ENCODE measurements around the gene HSD17B8.

Gene HSD17B8

DNA sequence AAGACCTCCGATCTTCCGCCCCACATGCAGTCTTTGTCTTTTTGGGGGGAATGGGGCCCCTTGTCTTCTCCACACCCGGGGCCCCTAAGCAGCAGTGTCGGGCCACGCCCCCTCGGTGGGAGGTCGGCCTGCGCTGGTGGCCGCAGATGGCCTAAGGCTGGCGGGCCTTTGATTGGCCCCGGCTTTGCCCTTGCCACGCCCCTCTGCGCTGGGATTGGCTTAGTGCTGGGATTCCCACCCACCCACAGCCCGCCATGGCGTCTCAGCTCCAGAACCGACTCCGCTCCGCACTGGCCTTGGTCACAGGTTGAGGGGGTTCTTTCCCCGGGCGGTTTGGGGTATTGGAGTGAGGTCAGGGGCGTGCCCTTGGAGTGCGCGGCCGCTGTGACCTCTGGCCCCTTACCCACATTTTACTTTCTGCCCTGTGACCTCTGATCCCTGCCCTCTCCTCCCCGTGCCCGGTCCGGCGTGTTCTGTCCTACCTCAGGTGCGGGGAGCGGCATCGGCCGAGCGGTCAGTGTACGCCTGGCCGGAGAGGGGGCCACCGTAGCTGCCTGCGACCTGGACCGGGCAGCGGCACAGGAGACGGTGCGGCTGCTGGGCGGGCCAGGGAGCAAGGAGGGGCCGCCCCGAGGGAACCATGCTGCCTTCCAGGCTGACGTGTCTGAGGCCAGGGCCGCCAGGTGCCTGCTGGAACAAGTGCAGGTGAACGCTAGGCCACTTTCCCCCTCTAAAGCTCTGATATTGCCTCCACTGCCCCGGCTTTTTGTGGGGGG is at the start of gene HSD17B8:
Gene HSD17B8, plus strand, starts transcription at position 241 of the 776 bp plus-strand sequence. Its CDS starts 14 bp downstream, at position 255.
- Mint-ChIP-seq H3K27me3 (ENCODE audit: low read depth) (no peaks in the 10 kb centered on the region), H3K4me3 (peak within 1 kb of the TSS; percentile 99), H3K9me3 (no peaks in the 10 kb centered on the region), H3K4me1 (ENCODE audit: low read depth) (peaks cover 60% of the 10 kb centered on the region), H3K27ac (peak within 1 kb of the TSS; percentile 90), H3K36me3 (ENCODE audit: low read depth) (peaks cover 35% of the 10 kb centered on the region)

DNA sequence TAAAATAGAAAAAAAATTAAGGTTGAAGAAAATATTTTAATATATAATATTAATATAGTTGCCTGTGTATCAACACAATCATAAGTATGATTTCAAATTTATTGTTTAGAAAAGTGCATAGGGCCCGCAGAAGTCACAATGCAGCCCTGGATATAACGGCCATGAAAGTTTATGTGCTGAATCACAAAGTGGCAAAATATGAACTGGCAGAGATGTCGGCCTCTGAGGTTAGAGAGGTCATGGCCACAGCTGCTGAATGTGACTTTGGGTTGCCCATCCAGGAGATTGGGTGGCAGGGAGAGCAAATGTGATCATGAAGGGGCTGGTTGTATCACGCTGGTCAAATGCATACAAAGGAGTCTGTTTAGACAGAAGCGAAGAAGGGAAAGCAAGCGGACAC is 47.9 kb upstream of the HSD17B8 start:
- Mint-ChIP-seq H3K27me3 (ENCODE audit: low read depth) (peaks cover 20% of the 10 kb centered on the region), H3K9me3 (peaks cover 11% of the 10 kb centered on the region), H3K36me3 (ENCODE audit: low read depth) (peaks cover 1% of the 10 kb centered on the region), H3K27ac (no peak overlapping the region), H3K4me3 (no peak overlapping the region), H3K4me1 (ENCODE audit: low read depth) (peaks cover 7% of the 10 kb centered on the region)

GRCh38 chr6:33156964-33157363 is 47.5 kb upstream of the HSD17B8 start:
- peaks cover 8% of the 10 kb centered on the region for H3K4me1 Mint-ChIP-seq (ENCODE audit: low read depth)

DNA sequence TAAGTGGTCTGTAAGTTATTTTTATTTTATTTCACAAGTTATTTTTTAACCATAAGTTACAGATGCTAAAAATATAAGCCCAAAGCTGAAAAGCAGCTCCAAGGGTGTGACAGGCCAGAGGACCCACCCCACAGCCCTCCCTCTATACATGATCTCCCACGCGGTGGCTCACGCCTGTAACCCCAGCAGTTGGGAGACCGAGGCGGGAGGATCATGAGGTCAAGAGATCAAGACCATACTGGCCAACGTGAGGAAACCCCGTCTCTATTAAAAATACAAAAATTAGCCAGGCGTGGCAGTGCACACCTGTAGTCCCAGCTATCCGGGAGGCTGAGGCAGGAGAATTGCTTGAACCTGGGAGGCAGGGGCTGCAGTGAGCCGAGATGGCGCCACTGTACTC is 44.4 kb upstream of the HSD17B8 start:
- H3K9me3 Mint-ChIP-seq: no peaks in the 10 kb centered on the region
- H3K36me3 Mint-ChIP-seq (ENCODE audit: low read depth): no peaks in the 10 kb centered on the region
- H3K27me3 Mint-ChIP-seq (ENCODE audit: low read depth): no peaks in the 10 kb centered on the region
- no peak overlapping the region for H3K4me3 Mint-ChIP-seq
- H3K4me1 Mint-ChIP-seq (ENCODE audit: low read depth): peaks cover 8% of the 10 kb centered on the region
- no peak overlapping the region for H3K27ac Mint-ChIP-seq

More at GRCh38 chr6:33156964-33157363, 47.5 kb upstream of the HSD17B8 start:
- H3K9me3 Mint-ChIP-seq: peaks cover 7% of the 10 kb centered on the region
- no peak overlapping the region for H3K27ac Mint-ChIP-seq
- H3K27me3 Mint-ChIP-seq (ENCODE audit: low read depth): peaks cover 17% of the 10 kb centered on the region
- H3K4me3 Mint-ChIP-seq: no peak overlapping the region
- H3K36me3 Mint-ChIP-seq (ENCODE audit: low read depth): peaks cover 1% of the 10 kb centered on the region

DNA sequence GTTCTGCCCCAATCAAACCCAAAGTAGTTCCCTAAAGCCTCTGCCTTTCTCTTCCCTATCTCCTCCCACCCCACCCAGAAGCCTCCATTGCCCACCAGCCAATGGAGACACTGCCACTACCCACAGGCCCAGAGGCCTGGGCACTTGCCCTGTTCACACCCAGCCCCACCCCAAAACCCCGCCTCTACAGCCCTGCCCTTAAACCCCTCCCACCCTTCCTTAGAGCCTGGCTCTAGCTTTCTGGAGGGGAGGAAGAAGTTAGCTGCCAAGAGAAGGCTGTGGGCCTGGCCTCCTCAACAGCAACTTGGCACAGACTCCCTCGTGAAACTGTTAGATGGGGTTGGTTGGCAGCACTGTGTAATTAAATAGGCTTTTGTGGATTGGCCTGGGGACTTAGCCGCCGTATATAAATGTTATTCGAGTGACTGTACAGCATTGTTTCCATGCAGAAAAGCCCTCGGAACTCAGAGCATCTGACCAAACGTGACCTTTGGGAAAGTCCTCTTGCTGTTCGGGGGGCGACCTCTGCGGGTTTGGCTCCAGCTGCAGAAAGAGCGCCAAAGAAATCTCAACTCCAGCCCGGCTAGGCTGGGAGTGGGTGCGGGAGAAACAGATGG is 43.6 kb upstream of the HSD17B8 start:
- no peak overlapping the region for H3K27ac Mint-ChIP-seq
- H3K36me3 Mint-ChIP-seq (ENCODE audit: low read depth): no peaks in the 10 kb centered on the region
- H3K27me3 Mint-ChIP-seq (ENCODE audit: low read depth): no peaks in the 10 kb centered on the region
- peaks cover 8% of the 10 kb centered on the region for H3K4me1 Mint-ChIP-seq (ENCODE audit: low read depth)
- peak overlapping the region; percentile 85 for H3K4me3 Mint-ChIP-seq
- no peaks in the 10 kb centered on the region for H3K9me3 Mint-ChIP-seq

DNA sequence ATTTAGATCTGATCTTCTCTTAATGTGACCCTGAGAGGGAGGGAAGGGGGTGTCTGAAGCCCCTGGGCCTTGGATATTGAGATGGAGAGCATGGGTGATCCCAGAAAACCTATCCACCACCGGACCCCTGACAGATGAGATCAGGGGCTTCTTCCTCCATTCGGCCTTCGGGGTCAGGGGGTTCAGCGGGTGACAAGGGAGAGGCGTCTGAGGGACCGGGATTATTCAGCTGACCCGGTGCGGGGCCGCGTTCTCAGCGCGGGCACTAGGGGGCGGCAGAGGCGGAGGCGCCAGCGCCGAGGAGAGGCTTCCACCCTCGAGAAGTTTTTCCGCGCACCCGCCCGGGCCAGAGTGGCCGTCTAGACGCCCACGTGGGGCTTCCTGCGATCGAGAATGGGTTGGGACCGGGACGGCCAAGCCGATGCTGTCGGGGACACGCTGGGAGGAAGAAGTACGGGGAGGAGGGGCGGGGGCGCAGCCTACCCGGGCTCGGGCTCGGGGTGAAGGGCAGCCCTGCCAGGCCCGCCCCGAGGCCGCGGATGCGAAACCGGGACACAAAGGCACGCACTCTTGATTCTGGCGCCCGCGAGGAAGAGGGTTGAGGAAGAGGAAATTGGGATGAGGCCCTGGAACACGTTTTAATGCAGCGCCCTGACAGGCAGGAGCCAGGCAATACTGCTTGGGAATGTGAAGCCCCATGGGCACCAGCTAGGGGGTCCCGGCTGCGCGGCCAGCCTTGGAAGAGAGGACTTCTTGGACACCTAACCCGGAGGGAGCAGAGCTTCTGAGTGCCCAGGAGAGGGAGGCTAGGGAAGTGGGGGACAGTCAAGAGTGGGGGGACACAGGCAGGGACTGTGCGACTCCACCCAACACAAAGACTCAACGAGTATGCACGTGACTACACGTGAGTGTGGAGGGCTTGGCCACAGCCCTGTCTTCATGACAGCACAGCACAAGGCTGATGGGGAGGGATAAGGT is 42.8 kb upstream of the HSD17B8 start:
- Mint-ChIP-seq H3K27me3 (ENCODE audit: low read depth) (no peaks in the 10 kb centered on the region), H3K27ac (peak overlapping the region; percentile 49), H3K9me3 (no peaks in the 10 kb centered on the region), H3K4me3 (peak overlapping the region; percentile 85), H3K36me3 (ENCODE audit: low read depth) (no peaks in the 10 kb centered on the region), H3K4me1 (ENCODE audit: low read depth) (peaks cover 8% of the 10 kb centered on the region)

GRCh38 chr6:33163540-33163939 is 40.9 kb upstream of the HSD17B8 start:
- Mint-ChIP-seq H3K36me3 (ENCODE audit: low read depth) (no peaks in the 10 kb centered on the region), H3K4me1 (ENCODE audit: low read depth) (peaks cover 8% of the 10 kb centered on the region), H3K4me3 (no peak overlapping the region), H3K9me3 (no peaks in the 10 kb centered on the region), H3K27ac (no peak overlapping the region), H3K27me3 (ENCODE audit: low read depth) (no peaks in the 10 kb centered on the region)

DNA sequence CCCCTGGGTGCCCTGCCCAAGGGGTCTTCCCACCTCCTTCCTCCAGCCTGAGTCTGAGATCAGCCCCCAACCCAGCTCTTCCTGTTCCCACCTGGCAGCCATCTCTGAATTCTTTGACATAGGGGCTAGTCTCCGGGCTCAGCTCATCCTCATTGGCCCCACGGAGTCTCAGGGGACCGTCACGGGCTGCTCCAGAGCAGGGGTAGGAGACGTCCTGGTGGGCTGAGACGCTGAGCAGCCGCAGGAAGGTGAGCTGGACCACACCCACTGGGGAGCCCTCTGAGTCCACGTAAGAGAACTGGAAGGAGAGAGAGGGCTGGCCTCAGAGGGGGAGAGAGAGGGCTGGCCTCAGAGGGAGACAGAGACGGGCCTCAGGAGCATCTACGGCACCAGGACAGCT is 40.3 kb upstream of the HSD17B8 start:
- no peak overlapping the region for H3K4me3 Mint-ChIP-seq
- no peaks in the 10 kb centered on the region for H3K27me3 Mint-ChIP-seq (ENCODE audit: low read depth)
- H3K9me3 Mint-ChIP-seq: no peaks in the 10 kb centered on the region
- peaks cover 8% of the 10 kb centered on the region for H3K4me1 Mint-ChIP-seq (ENCODE audit: low read depth)
- H3K27ac Mint-ChIP-seq: no peak overlapping the region
- no peaks in the 10 kb centered on the region for H3K36me3 Mint-ChIP-seq (ENCODE audit: low read depth)

- no peaks in the 10 kb centered on the region for H3K9me3 Mint-ChIP-seq
- no peak overlapping the region for H3K27ac Mint-ChIP-seq
- no peaks in the 10 kb centered on the region for H3K27me3 Mint-ChIP-seq (ENCODE audit: low read depth)
- no peaks in the 10 kb centered on the region for H3K36me3 Mint-ChIP-seq (ENCODE audit: low read depth)
- H3K4me1 Mint-ChIP-seq (ENCODE audit: low read depth): peaks cover 8% of the 10 kb centered on the region
- H3K4me3 Mint-ChIP-seq: no peak overlapping the region
These were observed 39.6 kb upstream of the HSD17B8 start for GRCh38 chr6:33164665-33165373.

GRCh38 chr6:33165581-33166258 is 38.7 kb upstream of the HSD17B8 start:
- Mint-ChIP-seq H3K9me3 (no peaks in the 10 kb centered on the region), H3K27me3 (ENCODE audit: low read depth) (no peaks in the 10 kb centered on the region), H3K4me1 (ENCODE audit: low read depth) (peaks cover 8% of the 10 kb centered on the region), H3K36me3 (ENCODE audit: low read depth) (no peaks in the 10 kb centered on the region), H3K4me3 (no peak overlapping the region), H3K27ac (no peak overlapping the region)

- H3K27me3 Mint-ChIP-seq (ENCODE audit: low read depth): no peaks in the 10 kb centered on the region
- peaks cover 2% of the 10 kb centered on the region for H3K4me1 Mint-ChIP-seq (ENCODE audit: low read depth)
- no peaks in the 10 kb centered on the region for H3K9me3 Mint-ChIP-seq
- no peak overlapping the region for H3K4me3 Mint-ChIP-seq
- H3K27ac Mint-ChIP-seq: no peak overlapping the region
- H3K36me3 Mint-ChIP-seq (ENCODE audit: low read depth): no peaks in the 10 kb centered on the region
These were observed 38.1 kb upstream of the HSD17B8 start for GRCh38 chr6:33166363-33166762.

GRCh38 chr6:33166811-33167210 is 37.6 kb upstream of the HSD17B8 start:
- Mint-ChIP-seq H3K27ac (no peak overlapping the region), H3K27me3 (ENCODE audit: low read depth) (no peaks in the 10 kb centered on the region), H3K36me3 (ENCODE audit: low read depth) (no peaks in the 10 kb centered on the region)

GRCh38 chr6:33167374-33168283 is 36.8 kb upstream of the HSD17B8 start:
- no peak overlapping the region for H3K27ac Mint-ChIP-seq
- H3K27me3 Mint-ChIP-seq (ENCODE audit: low read depth): no peaks in the 10 kb centered on the region
- no peak overlapping the region for H3K4me3 Mint-ChIP-seq
- H3K36me3 Mint-ChIP-seq (ENCODE audit: low read depth): no peaks in the 10 kb centered on the region
- no peaks in the 10 kb centered on the region for H3K4me1 Mint-ChIP-seq (ENCODE audit: low read depth)
- H3K9me3 Mint-ChIP-seq: no peaks in the 10 kb centered on the region

More at GRCh38 chr6:33166811-33167210, 37.6 kb upstream of the HSD17B8 start:
- H3K4me1 Mint-ChIP-seq (ENCODE audit: low read depth): no peaks in the 10 kb centered on the region
- H3K9me3 Mint-ChIP-seq: no peaks in the 10 kb centered on the region
- no peak overlapping the region for H3K4me3 Mint-ChIP-seq
